Frontal cortex (tissue), 4 donors: ENCODE data around the gene TPP1. TPM values are rescaled to one million over a fixed set of nuclear protein-coding genes. Genes with fewer than 3 reads are reported as not detected.

Experiments
- DNase-seq, 2 donors: peaks; one replicate each; pipeline ENCODE4 v3.0.0; 2012; ENCODE audit warnings: low spot score in 2 of 2
- FAIRE-seq: peaks from 2 replicates; lab custom pipeline; 2012; peaks lifted over from hg19 to GRCh38; lab: Jason Lieb, UNC
- total RNA-seq: library from RNA; depleted of rRNA; stranded (reverse); fragments of >200 nt; gene quantifications from one replicate; pipeline ENCODE4 v1.2.3, GENCODE V29; 2014
- donor health status: control.
- donor health status: control.
- donor health status: control.

The TPP1 gene
- total RNA-seq, 1 donor from 2014 or later = 3.3 TPM

GRCh38 chr11:6615882-6616585, 3.2 kb downstream of the TPP1 start:
- DNase-seq = no peak
- FAIRE-seq = no peak

- DNase-seq (no peak), FAIRE-seq (no peak)
These were observed 4.2 kb downstream of the TPP1 start for GRCh38 chr11:6615046-6615445.

GRCh38 chr11:6614446-6614845, 4.8 kb downstream of the TPP1 start:
- FAIRE-seq (no peak), DNase-seq (no peak)

GRCh38 chr11:6613496-6613895, 5.7 kb downstream of the TPP1 start:
- FAIRE-seq = no peak
- no peak for DNase-seq

- peak; percentile 89 to 91 for DNase-seq
- no peak for FAIRE-seq
These were observed 6.8 kb downstream of the TPP1 start, which contains the start of gene TAF10 for GRCh38 chr11:6612213-6613041. Gene TAF10 (minus strand): TSS chr11:6612216. CDS start chr11:6612189, 27 bp downstream.

- DNase-seq (no peak), FAIRE-seq (no peak)
These were observed 7.3 kb downstream of the TPP1 start for GRCh38 chr11:6611963-6612212.

GRCh38 chr11:6611092-6611962, 7.9 kb downstream of the TPP1 start:
- DNase-seq = no peak
- FAIRE-seq = no peak

- FAIRE-seq (no peak), DNase-seq (no peak)
These were observed 8.6 kb downstream of the TPP1 start for GRCh38 chr11:6610591-6610990.

- FAIRE-seq (no peak), DNase-seq (no peak)
These were observed 9.7 kb downstream of the TPP1 start for GRCh38 chr11:6609502-6610015.

- no peak for DNase-seq
- no peak for FAIRE-seq
These were observed 10.3 kb downstream of the TPP1 start for GRCh38 chr11:6608726-6609501.

GRCh38 chr11:6608011-6608410, 11.2 kb downstream of the TPP1 start:
- FAIRE-seq (no peak), DNase-seq (no peak)

GRCh38 chr11:6607190-6607795, 11.9 kb downstream of the TPP1 start:
- FAIRE-seq = no peak
- no peak for DNase-seq

GRCh38 chr11:6606471-6607189, 12.6 kb downstream of the TPP1 start:
- FAIRE-seq = no peak
- DNase-seq = peak; percentile 76

GRCh38 chr11:6604790-6605189, 14.4 kb downstream of the TPP1 start:
- FAIRE-seq (no peak), DNase-seq (no peak)

GRCh38 chr11:6604081-6604626, 15.1 kb downstream of the TPP1 start:
- DNase-seq (peak; percentile 71 to 73), FAIRE-seq (no peak)

GRCh38 chr11:6603287-6604080, 15.7 kb downstream of the TPP1 start, which contains the start of the genes ILK and RRP8:
Gene ILK (plus strand): TSS chr11:6603774. CDS start chr11:6604272, 498 bp downstream.
Gene RRP8 (minus strand): TSS chr11:6603616. CDS start chr11:6603502, 114 bp downstream.
- DNase-seq (peak; percentile 90 to 93), FAIRE-seq (no peak)
